ENCODE data around the gene GIPC1. TPM values are rescaled to one million over a fixed set of nuclear protein-coding genes. Genes with fewer than 3 reads are reported as not detected.
A peak's percentile ranks its signal among the peaks of the same experiment; 100 is the strongest.

Gene GIPC1
- total and polyA plus RNA-seq, 9 of the 15 experiments (the other 6 are each of a cell fraction or from before 2014, with no cell fraction given): 0.49 to 54.7 (median 24.8) TPM

GRCh38 chr19:14472202-14472938 lies 23.6 kb downstream of the GIPC1 start (continued):
- TF ChIP-seq, protein P1, sequence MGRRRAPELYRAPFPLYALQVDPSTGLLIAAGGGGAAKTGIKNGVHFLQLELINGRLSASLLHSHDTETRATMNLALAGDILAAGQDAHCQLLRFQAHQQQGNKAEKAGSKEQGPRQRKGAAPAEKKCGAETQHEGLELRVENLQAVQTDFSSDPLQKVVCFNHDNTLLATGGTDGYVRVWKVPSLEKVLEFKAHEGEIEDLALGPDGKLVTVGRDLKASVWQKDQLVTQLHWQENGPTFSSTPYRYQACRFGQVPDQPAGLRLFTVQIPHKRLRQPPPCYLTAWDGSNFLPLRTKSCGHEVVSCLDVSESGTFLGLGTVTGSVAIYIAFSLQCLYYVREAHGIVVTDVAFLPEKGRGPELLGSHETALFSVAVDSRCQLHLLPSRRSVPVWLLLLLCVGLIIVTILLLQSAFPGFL (CRISPR knock-in tag; IDR thresholded peaks at IDR 0.05): no peak
- TF ChIP-seq MEIS2 (IDR thresholded peaks at IDR 0.05; ENCODE audit: partially characterized antibody): no peak
- TF ChIP-seq ZNF41 (CRISPR knock-in tag; conservative IDR thresholded peaks at IDR 0.05): no peak
- TF ChIP-seq PURB (CRISPR knock-in tag; IDR thresholded peaks at IDR 0.05; ENCODE audit: low read depth): no peak
- TF ChIP-seq NFIC (IDR thresholded peaks at IDR 0.05): peak; percentile 30; the same call in 1 of the 2 replicates
- no peak for TF ChIP-seq HDAC2 (IDR thresholded peaks at IDR 0.05)
- TF ChIP-seq SIX5 (IDR thresholded peaks at IDR 0.05; ENCODE audit: borderline replicate concordance in 1 of 2, insufficient read depth in 1 of 2, low read depth in 1 of 2, low read length in 2 of 2): no peak
- TF ChIP-seq ZNF408 (CRISPR knock-in tag; IDR thresholded peaks at IDR 0.05; ENCODE audit: low read depth): no peak
- TF ChIP-seq, protein P2, sequence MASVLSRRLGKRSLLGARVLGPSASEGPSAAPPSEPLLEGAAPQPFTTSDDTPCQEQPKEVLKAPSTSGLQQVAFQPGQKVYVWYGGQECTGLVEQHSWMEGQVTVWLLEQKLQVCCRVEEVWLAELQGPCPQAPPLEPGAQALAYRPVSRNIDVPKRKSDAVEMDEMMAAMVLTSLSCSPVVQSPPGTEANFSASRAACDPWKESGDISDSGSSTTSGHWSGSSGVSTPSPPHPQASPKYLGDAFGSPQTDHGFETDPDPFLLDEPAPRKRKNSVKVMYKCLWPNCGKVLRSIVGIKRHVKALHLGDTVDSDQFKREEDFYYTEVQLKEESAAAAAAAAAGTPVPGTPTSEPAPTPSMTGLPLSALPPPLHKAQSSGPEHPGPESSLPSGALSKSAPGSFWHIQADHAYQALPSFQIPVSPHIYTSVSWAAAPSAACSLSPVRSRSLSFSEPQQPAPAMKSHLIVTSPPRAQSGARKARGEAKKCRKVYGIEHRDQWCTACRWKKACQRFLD (CRISPR knock-in tag; IDR thresholded peaks at IDR 0.05): no peak
- TF ChIP-seq STAG1 (CRISPR knock-in tag; IDR thresholded peaks at IDR 0.05; ENCODE audit: borderline replicate concordance): 0 out of 2 replicates have a peak, but pooled peaks have one; percentile 24
- no peak for TF ChIP-seq ZNF197 (CRISPR knock-in tag; IDR thresholded peaks at IDR 0.05; ENCODE audit: low read depth)
- TF ChIP-seq ZEB2 (IDR thresholded peaks at IDR 0.05): no peak
- peak; percentile 91 for TF ChIP-seq POLR2AphosphoS2 (IDR thresholded peaks at IDR 0.05; ENCODE audit: low read length)
- TF ChIP-seq KDM4B (IDR thresholded peaks at IDR 0.05; ENCODE audit: borderline replicate concordance in 2 of 2, low read depth in 1 of 2): no peak; a peak in 1 of 4 replicates
- TF ChIP-seq ZNF232 (CRISPR knock-in tag; IDR thresholded peaks at IDR 0.05): no peak
- TF ChIP-seq TBP (optimal IDR thresholded peaks at IDR 0.05; ENCODE audit: low read depth, low read length): no peak
- TF ChIP-seq GABPB1 (CRISPR knock-in tag; IDR thresholded peaks at IDR 0.05): peak; percentile 39; the same call in 1 of the 2 replicates
- TF ChIP-seq PTBP1 (IDR thresholded peaks at IDR 0.05; ENCODE audit: low read depth, low read length): 0 out of 2 replicates have a peak, but pooled peaks have one; percentile 38
- TF ChIP-seq ZNF121 (CRISPR knock-in tag; conservative IDR thresholded peaks at IDR 0.05): no peak
- TF ChIP-seq ZMIZ1 (IDR thresholded peaks at IDR 0.05; ENCODE audit: low read depth in 2 of 2, low read length in 2 of 2): no peak
- TF ChIP-seq WHSC1 (IDR thresholded peaks at IDR 0.05; ENCODE audit: low read length): no peak
- TF ChIP-seq ZNF184 (CRISPR knock-in tag; IDR thresholded peaks at IDR 0.05): no peak

Data from K562 (cell line).